ENCODE data around the gene BICC1.

The BICC1 gene

DNA sequence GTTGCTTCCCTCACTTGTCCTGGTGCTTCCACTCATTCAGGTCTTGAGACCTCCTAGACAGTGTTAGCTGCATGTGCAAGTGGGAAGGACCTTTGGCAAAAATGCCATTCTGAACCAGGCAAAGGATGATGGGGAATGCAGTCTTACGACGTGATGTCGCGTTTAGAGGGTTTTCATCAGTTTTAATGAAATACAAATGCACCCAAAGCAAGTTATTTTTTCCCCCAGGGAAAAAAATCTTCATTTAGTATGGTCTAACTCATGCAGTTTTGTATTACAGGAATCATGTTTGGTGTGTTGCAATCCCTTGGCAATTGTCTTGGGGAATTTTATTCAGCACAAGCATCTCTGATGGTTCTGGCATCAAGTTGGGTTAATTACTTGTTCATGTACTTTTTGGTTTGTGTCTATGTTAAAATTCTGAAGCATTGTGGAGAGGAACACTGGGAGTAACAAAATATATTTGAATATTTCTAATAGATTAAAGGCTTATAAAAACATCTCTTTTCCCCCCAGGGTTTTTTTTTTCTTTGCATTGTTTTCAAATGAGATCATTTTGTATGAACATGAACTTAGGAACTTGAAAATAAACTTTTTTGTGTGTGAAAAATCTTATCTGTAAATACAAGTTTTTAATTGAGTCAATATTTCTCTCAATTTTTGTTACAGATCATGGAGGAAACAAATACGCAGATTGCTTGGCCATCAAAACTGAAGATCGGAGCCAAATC, 188.9 kb downstream of the BICC1 start:
- DNase-seq (ENCODE audit: low read depth), result no peak

DNA sequence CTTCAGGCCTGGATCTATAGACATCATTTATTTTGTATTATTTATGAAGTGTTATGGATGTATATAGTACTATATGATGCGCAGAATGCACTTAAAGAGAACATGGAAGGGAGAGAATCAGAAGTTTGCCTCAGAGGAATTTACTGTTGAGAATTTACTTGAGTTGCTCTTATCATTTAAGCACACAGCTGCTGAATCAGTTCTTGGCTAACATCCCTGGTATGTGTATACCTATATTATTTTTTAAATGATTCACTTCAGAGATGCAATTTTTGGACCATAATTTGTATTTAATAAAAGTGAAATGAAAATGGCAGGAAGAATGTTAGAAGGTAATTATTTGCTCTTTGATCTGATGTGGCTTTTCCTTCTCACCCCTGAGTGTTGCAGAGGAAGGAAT, 191.6 kb downstream of the BICC1 start:
- no peak for DNase-seq (ENCODE audit: low read depth)

DNA sequence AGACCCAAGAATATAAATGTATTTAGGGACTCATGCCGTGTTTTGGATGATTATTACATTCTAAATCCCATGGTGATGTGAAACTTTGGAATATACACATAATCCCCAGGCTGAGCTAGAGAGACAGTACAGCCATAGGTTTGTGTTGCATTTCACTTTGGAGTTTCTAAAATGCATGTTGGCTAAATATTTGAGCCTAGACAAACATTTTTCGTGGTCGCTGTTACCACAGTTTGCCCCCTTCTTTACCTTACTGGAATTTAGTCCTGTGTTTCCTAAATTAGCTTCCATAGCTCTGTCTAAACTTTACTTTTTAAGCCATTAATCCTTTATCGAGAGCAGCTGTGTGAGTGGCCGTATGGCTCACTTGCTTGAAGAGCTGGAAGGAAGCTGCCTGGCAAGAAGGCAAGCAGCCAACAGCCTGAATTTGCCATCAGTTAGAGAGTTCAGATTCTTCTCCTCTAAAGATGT, 192.0 kb downstream of the BICC1 start:
- no peak for DNase-seq (ENCODE audit: low read depth)

DNA sequence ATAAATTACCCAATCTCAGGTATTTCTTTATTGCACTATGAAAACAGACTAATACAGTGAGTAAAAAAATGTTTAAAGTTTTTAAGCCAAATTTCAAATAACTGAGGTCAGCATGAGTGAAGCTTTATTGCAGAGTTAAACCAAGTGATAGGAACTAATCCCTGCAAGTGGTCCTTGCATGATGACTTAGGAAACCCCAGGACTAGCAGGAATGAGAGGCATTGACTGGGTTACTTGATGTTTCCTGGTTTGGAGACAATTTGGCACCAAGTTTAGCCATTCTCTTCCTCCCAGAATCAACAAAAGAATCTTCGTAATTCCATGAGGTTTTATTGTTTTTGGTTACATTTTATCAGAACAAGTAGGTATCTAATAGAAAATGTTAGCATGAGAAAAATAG, 194.2 kb downstream of the BICC1 start:
- DNase-seq (ENCODE audit: low read depth), result no peak

DNA sequence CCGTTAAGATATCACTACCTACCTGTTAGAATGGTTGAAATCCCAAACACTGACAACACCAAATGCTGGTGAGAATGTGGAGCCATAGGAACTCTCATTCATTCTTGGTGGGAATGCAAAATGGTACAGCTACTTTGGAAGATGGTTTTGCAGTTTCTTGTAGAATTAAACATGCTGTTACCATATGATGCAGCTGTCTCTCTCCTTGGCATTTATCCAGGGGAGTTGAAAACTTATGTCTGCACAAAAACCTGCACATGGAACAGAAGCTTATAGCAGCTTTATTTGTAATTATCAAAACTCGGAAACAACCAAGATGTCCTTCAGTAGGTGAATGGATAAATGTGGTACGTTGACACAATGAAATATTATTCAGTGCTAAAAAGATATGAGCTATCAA, 199.5 kb downstream of the BICC1 start:
- DNase-seq (ENCODE audit: low read depth), result no peak

DNA sequence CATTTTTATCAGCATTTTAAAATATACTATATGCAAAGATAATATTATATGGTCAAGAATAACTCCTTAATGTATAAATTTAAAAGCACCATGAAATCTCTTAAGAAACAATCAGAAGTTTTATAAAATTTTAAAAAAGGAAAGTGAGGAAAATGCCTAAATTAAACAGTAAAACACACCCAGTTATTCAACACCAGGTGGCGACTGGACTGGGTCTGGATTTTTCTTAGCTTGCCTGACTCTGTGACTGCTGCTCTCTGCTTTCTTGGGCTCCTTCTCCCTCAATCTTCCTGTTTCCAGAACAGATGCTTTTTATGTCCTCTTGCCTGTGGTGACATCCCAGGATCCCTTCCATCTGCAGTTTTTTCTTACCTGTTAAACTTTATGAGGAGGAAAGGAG, 200.3 kb downstream of the BICC1 start:
- no peak for DNase-seq (ENCODE audit: low read depth)

DNA sequence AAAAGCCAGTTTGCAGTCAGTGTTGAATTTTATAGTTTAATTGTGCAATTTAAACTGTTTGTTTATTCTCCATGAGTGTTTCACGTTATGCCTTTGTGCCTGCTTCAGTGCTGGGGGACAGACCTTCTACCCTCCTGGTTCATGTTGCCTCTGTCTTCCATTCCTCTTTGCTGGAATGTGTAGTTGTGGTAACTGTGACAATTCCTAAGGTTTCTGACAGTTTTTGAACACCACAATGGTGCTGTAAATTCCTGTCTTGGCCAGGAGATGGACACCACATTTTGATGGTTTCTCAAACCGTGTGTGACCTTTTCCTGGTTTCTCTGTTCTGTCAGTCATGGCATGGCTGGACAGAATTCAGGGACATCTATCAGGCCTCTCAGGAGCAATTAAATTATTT, 201.7 kb downstream of the BICC1 start:
- DNase-seq (ENCODE audit: low read depth), result no peak

DNA sequence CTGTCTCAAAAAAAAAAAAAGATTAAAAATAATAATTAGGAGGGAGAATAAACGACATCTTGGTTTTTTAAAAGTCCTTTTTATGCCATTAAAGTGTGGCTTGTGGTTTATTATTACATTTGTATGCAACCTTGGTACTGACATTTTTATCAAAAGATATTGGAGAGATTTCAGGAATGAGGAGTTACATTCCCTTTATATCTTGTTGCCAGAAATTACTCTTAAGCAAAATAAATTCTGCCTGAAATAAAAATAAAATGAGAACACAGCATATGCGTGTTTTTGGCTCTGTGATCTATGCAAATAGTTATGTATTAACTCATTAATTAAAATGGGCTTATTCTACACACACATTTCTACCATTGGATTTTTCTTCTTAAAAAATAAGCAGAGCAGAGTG, 202.4 kb downstream of the BICC1 start:
- no peak for DNase-seq (ENCODE audit: low read depth)

DNA sequence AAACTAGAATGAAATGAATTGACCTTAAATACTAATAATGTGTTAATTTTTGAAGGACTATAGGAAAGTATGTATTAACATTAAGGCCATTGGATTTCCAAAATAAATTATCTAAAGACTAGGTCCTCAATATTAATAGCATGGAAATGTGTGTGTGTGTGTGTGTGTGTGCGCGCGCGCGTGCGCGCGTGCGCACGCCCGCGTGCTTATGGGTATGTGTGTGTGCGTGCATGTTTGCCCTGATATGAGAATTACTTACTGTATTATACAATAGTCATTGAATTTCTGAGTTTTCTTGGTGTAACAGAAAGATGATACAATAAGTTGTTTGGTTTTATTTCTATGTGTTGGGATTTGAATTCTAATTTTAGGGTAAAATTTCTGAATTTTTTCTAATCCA, 205.9 kb downstream of the BICC1 start:
- no peak for DNase-seq (ENCODE audit: low read depth)

DNA sequence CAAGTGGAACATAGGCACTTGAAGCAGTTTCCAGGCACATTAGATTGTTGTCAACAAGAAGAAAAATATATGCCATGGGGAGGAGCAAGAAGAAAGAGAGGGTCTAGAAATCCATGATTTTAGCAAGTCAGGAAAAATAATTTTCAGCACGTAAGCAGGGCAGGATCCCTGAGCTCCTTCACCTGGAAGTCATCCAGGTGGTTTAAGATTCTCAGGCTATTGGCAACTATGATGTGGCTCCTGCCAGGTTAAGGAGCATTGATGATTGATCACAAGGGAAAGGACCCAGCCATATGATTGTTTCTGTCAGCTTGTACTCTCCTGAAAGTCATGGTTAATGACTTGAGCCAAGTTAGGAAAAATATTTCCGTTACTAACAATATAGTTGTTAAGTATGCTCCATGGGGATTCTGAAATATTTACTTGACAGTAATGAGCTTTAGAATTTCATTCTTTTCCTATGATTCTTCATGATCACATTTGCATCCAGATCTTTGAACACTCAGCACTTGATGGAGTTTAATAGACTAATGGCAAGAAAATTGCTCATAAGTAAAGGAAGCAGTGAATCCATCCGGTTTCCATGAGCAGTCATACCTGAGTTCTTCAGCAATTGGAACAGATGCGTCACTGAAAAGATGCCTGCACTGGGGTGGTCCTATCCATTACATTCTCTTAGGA, 209.1 kb downstream of the BICC1 start:
- DNase-seq (ENCODE audit: low read depth), result no peak

DNA sequence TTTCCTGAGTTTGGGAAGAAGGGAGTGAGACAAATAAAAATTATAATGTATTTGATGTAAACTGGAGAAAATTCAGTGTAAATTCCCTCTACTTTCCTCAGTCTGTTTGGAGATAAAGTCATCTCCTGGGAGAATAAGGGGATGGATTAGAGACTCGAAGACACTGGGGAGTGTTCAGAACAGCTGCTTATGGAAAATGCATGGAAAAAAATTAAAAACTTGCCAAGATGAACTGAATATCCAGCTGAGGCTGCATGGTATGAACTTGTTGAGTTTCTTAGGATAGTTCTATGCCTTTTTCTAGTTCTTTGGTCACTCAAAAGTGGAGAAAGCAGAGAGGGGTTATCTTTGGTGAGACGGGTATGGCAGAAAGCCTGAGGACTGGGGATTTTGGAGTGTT, 210.5 kb downstream of the BICC1 start:
- no peak for DNase-seq (ENCODE audit: low read depth)

DNA sequence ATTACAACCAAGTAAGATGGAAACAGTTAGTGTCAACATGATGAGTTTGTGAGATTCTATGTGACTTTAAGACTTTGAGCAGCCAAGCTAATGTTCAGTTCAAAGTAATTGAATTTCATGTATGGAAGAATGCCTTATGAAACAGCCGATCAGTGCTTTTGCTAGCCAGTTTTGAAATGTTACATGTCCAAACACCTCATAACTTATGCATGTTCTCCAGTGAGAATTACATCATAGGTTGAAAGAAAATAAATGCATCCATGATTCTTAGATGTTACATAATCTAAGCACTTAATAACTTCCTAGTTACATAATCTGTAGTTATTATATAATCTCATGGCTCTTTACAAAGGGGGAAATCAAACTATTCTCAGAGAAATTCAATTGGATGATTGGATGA, 211.3 kb downstream of the BICC1 start:
- no peak for DNase-seq (ENCODE audit: low read depth)

DNA sequence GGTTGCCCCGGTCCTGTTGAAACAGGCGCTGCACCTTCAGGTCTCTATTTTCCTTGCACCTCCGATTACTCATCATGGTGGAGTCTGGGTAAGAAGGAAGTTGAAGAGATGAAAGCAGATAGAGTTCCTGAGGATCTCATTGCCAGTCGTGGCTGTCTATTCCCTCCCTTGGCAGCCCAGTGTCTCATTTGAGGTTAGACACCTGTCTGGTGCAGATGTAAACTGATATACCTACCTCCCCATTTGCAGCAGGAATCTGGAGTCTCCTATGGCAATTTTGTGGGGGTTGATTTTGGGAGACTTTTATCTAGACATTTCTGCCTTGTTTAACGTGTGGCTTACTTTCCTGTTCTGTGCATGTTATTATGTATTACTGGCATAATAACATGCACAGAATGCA, 212.1 kb downstream of the BICC1 start:
- DNase-seq (ENCODE audit: low read depth), result no peak

DNA sequence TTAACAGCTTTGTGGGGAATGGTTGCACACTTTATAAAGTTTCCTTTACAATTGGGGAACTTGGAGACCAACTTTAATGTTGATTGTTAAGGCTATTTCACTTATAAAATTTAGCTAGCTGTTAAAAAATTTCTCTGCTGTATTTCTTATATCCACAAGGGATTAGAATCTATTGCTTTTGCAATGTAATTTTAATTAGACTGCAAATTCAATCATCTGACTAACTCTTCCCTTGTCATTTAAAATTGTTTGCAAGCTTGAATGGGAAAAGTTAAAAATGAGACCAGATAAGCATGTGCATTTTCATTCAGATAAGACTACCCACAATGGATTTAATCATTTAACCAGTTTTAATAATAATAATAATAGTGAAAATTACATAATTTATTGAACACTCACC, 213.2 kb downstream of the BICC1 start:
- no peak for DNase-seq (ENCODE audit: low read depth)

DNA sequence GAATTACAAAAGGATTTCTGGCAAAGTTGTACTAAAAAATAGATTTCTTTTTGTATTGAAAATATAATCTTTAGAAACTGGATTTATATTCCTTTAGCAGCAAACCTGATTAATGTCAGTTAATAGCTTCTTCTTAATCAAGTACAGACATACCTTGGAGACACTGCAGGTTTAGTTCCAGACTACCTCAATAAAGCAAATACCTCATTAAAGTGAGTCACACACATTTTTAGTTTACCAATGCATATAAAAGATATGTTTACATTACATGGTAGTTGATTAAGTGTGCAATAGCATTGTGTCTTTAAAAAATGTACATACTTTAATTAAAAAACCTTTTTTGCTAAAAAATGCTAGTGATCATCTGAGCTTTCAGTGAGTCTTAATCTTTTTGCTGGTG, 215.0 kb downstream of the BICC1 start:
- DNase-seq (ENCODE audit: low read depth), result no peak

DNA sequence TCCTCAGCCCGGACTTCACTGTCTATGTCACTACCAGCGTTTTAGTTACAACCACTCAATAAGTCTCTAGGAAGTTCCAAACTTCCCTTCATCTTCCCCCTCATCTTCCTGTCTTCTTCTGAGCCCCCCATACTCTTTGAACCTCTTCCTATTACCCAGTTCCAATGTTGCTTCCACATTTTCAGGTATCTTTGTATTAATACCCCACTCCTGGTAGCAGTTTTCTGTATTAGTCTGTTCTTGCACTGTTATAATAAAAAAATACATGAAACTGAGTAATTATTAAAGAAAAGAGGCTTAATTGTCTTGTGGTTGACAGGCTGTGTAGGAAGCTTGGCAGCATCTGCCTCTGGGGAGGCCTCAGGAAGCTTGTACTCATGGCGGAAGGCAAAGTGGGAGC, 218.6 kb downstream of the BICC1 start:
- no peak for DNase-seq (ENCODE audit: low read depth)

DNA sequence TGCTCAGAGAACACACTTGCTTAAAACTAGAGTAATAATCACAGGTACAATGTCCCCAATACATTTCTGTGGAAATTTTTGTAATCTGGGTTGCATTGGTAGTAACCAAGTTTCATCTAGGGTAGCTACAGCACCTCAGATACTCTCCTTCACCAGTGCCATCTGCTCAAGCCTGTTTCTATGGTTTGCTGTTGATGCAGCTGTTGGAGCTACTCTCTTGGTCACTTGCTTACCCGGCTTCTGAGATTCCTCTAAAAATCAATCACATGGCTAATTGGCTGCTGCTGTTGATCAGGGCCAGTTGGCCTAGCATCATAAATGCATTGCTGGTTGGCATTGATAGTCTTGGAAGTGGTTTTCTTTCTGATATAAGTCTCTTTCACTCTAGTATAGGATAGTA, 220.8 kb downstream of the BICC1 start:
- no peak for DNase-seq (ENCODE audit: low read depth)

DNA sequence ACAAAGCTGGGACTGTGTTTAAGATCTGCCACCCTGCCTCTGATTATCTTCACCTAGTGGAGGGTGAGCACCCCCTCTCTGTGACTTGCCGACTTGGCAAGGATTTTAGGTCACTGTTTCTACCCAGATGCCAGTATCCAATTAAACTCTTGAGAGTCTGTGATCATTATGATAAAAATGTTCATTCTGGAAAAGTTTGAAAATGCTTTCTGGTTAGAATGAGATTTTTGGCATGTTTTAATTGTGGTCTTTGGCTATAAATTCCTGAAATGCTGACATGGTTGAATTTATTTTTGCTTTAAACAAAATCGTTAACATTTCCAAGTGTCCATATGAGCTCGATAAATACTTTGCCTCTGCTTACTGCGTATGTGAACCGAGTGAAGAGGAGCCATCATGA, 221.4 kb downstream of the BICC1 start:
- no peak for DNase-seq (ENCODE audit: low read depth)

DNA sequence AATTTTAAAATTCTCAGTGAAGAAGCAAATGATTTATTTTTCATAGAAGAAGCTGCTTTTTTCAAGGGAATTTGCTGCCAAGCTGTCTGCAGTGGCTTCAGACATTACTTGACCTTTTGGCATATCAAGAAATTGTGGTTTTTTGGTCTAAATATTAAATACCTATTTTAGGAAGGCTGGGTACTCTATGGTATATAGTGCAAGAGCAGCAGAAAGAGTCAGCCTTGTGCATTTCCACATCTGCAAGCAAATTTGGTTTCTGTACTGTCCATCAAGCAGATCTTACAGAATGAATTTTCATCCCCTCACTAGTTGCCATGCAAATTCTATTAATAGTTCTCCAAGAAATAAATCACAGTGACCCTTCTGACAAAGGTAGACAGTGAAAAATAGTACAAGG, 222.0 kb downstream of the BICC1 start:
- DNase-seq (ENCODE audit: low read depth), result no peak

DNA sequence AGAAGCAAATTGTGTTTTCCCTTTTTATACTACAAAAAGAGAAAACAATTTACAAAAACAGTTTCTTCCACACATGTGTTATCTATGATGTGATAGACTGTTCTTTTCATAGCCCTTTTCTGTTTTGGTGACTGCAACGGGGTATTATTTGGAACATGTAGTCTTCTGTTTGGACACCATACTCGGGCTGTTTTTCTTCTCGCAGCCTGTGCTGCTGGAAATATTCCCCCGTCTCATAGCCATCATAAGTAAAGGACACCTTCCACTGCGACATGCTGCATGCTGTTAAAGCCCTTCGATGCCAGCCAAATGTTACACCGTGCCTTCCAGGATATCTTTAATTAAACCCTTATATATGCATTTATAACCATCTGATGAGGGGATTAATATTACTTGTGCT, 222.4 kb downstream of the BICC1 start:
- DNase-seq (ENCODE audit: low read depth), result no peak

DNA sequence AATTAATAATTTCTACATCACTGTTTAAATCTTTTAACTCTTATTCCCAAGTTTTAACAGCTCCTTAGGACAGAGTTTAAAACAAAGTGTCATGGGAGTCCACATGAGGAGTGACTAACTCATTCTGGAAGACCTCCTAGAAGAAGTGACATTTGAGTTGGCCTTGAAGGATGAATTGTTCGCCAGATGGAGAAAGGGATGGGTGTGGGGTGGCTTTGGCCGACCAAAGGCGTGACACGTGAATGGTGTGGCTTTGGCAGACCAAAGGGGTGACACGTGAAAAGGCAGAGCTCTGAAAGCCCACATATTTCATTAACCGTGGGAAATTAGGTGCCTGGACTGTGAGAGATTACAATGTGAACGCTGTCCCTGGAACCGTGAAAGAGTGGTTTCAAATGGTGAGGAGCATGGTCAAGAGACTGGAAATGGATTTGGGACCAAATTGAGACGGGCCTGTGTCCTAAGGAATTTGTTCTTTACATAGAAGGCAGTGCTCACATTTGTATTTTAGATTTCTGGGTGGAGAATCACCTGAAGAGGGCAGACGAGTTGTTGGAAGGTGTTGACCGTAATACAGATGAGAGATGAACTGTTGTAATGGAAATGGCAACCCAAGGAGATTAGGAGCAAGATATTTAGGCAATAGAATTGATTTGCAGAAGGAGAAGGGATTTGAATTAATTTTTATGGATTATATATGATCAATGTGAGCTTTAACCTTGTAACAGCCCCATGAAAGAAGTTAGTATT, 228.1 kb downstream of the BICC1 start:
- no peak for DNase-seq (ENCODE audit: low read depth)

DNA sequence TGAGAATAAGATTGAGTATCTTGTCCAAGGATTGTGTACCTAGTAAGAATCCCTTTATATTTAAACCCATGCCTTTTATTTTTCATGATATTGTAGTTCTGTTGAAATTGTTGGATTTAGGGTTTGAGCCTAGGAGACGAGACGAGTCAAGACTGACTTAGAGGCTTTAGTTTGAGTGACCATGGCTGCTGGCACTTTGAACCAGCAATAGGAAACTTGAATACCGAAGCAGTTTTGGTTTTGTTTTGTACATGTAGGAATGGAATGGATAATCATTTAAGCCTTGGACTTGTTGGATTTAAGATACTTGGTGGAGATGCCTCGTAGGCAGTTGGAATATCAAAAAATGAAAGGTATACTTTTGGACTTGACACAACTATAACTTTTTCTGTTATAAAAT, 229.0 kb downstream of the BICC1 start:
- no peak for DNase-seq (ENCODE audit: low read depth)

DNA sequence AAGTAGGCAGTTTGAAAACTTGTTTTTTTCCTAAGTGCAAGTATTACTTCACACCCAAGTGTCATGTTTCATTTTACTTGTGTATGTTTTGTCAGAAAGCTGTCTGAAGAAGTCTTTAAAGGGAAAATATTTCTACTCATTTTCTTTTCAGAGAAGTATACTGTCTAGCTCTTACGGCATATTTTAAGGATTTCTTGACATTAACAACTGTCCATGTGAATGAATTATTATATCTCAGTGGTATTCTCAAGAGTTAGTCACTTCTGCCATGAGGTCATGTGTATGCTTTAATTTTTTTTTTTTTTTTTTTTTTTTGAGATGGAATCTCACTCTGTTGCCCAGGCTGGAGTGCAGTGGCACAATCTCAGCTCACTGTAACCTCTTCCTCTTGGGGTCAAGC, 229.5 kb downstream of the BICC1 start:
- no peak for DNase-seq (ENCODE audit: low read depth)
